Astrocyte (in vitro differentiated cells and primary cell): Measurements from ENCODE around the gene KDM4B. TPM values are rescaled to one million over a fixed set of nuclear protein-coding genes. Genes with fewer than 3 reads are reported as not detected.

ENCODE experiments used
- DNase-seq: peaks from one replicate; pipeline ENCODE4 v3.0.0-alpha.2; 2010; ENCODE audit warnings: low read depth
- FAIRE-seq: peaks from 2 replicates; lab custom pipeline; 2011; peaks lifted over from hg19 to GRCh38; lab: Jason Lieb, UNC
- H2AFZ ChIP-seq: 2 replicates; pipeline ENCODE4 v1.6.0; 2012; ENCODE audit warnings: low read depth, low read length, inconsistent platforms
- H3K27ac ChIP-seq: 2 replicates; pipeline ENCODE4 v1.5.1; 2011; ENCODE audit warnings: low read depth, low read length, inconsistent platforms
- H3K27me3 ChIP-seq: 2 replicates; pipeline ENCODE4 v1.6.0; 2011; ENCODE audit warnings: low read length, inconsistent platforms; ENCODE audit not compliant: insufficient read depth
- H3K36me3 ChIP-seq: 2 replicates; pipeline ENCODE4 v1.5.1; 2011; ENCODE audit warnings: low read length, inconsistent platforms; ENCODE audit not compliant: insufficient read depth
- H3K4me1 ChIP-seq: 2 replicates; pipeline ENCODE4 v1.5.1; 2011; ENCODE audit warnings: low read length, inconsistent platforms; ENCODE audit not compliant: insufficient read depth
- H3K4me2 ChIP-seq: 2 replicates; pipeline ENCODE4 v1.6.0; 2012; ENCODE audit warnings: low read length, inconsistent platforms
- H3K4me3 ChIP-seq: 2 replicates; pipeline ENCODE4 v1.5.1; 2011; ENCODE audit warnings: low read depth, mild to moderate bottlenecking, low read length, inconsistent platforms; ENCODE audit not compliant: insufficient read depth
- H3K79me2 ChIP-seq: 2 replicates; pipeline ENCODE4 v1.6.0; 2012; ENCODE audit warnings: mild to moderate bottlenecking, low read length, inconsistent platforms; ENCODE audit not compliant: insufficient read depth
- H3K9ac ChIP-seq: 2 replicates; pipeline ENCODE4 v1.6.0; 2012; ENCODE audit warnings: mild to moderate bottlenecking, low read length, inconsistent platforms
- H3K9me3 ChIP-seq: 2 replicates; pipeline ENCODE4 v1.5.1; 2012; ENCODE audit warnings: low read depth, mild to moderate bottlenecking, low read length, inconsistent platforms; ENCODE audit not compliant: insufficient read depth
- H4K20me1 ChIP-seq: 2 replicates; pipeline ENCODE4 v1.6.0; 2012; ENCODE audit warnings: low read length, inconsistent platforms; ENCODE audit not compliant: insufficient read depth
- H3K27ac Mint-ChIP-seq: one replicate; pipeline ENCODE4 v1.8.0; 2021; ENCODE audit warnings: mild to moderate bottlenecking, mixed read lengths; ENCODE audit not compliant: unreplicated experiment
- H3K27me3 Mint-ChIP-seq: one replicate; pipeline ENCODE4 v1.8.0; 2021; ENCODE audit warnings: low read depth, mixed read lengths; ENCODE audit not compliant: unreplicated experiment
- H3K36me3 Mint-ChIP-seq: one replicate; pipeline ENCODE4 v1.8.0; 2021; ENCODE audit warnings: low read depth, mixed read lengths; ENCODE audit not compliant: unreplicated experiment
- H3K4me1 Mint-ChIP-seq: one replicate; pipeline ENCODE4 v1.8.0; 2021; ENCODE audit warnings: low read depth, mixed read lengths; ENCODE audit not compliant: unreplicated experiment
- H3K4me3 Mint-ChIP-seq: one replicate; pipeline ENCODE4 v1.8.0; 2021; ENCODE audit warnings: mild to moderate bottlenecking, moderate library complexity, mixed read lengths; ENCODE audit not compliant: unreplicated experiment
- H3K9me3 Mint-ChIP-seq: one replicate; pipeline ENCODE4 v1.8.0; 2021; ENCODE audit warnings: mild to moderate bottlenecking, mixed read lengths; ENCODE audit not compliant: unreplicated experiment
- CTCF ChIP-seq: IDR thresholded peaks from 2 replicates; pipeline ENCODE4 v1.5.1; 2011; ENCODE audit warnings: low read depth, mild to moderate bottlenecking, inconsistent platforms, low read length, moderate library complexity; ENCODE audit not compliant: insufficient read depth
- EZH2 ChIP-seq: IDR thresholded peaks from 2 replicates; pipeline ENCODE4 v1.6.1; 2012; ENCODE audit warnings: mild to moderate bottlenecking, low read length, inconsistent platforms; ENCODE audit not compliant: insufficient read depth
- total RNA-seq: library from RNA; stranded (reverse); gene quantifications from 2 replicates; pipeline ENCODE4 v1.2.1, GENCODE V29; 2021

KDM4B gene
- total RNA-seq, 1 donor from 2014 or later: 55.2 TPM

GRCh38 chr19:5171711-5172110 is 202.8 kb downstream of the KDM4B start:
- H3K4me3 Mint-ChIP-seq: no peak overlapping the region
- H3K27ac Mint-ChIP-seq: no peak overlapping the region
- peaks cover 4% of the 10 kb centered on the region for H3K4me1 Mint-ChIP-seq
- no peaks in the 10 kb centered on the region for H3K36me3 Mint-ChIP-seq
- H3K27ac ChIP-seq: no peak overlapping the region
- no peaks in the 10 kb centered on the region for H3K9me3 ChIP-seq
- no peak overlapping the region for H2AFZ ChIP-seq
- H3K9ac ChIP-seq: no peak overlapping the region
- H4K20me1 ChIP-seq: no peaks in the 10 kb centered on the region
- H3K27me3 Mint-ChIP-seq: peaks cover 2% of the 10 kb centered on the region
- TF ChIP-seq CTCF: no peak
- TF ChIP-seq EZH2: no peak
- no peak overlapping the region for H3K4me2 ChIP-seq
- peaks cover 7% of the 10 kb centered on the region for H3K4me1 ChIP-seq
- DNase-seq: peak; percentile 30
- H3K36me3 ChIP-seq: no peaks in the 10 kb centered on the region
- no peak overlapping the region for H3K4me3 ChIP-seq
- no peaks in the 10 kb centered on the region for H3K79me2 ChIP-seq
- H3K27me3 ChIP-seq: no peaks in the 10 kb centered on the region
- H3K9me3 Mint-ChIP-seq: peaks cover 7% of the 10 kb centered on the region
- FAIRE-seq: no peak

GRCh38 chr19:5172859-5173630 is 204.1 kb downstream of the KDM4B start:
- TF ChIP-seq EZH2 (no peak), CTCF (no peak)
- Histone ChIP-seq H3K4me2 (peak overlapping the region; percentile 1), H3K4me3 (no peak overlapping the region), H3K36me3 (no peaks in the 10 kb centered on the region), H4K20me1 (no peaks in the 10 kb centered on the region), H3K27ac (peak overlapping the region; percentile 90), H3K79me2 (no peaks in the 10 kb centered on the region), H2AFZ (no peak overlapping the region), H3K9me3 (no peaks in the 10 kb centered on the region), H3K9ac (peak overlapping the region; percentile 50), H3K4me1 (peaks cover 7% of the 10 kb centered on the region), H3K27me3 (no peaks in the 10 kb centered on the region)
- peaks cover 4% of the 10 kb centered on the region for H3K4me1 Mint-ChIP-seq
- H3K9me3 Mint-ChIP-seq: peaks cover 7% of the 10 kb centered on the region
- peaks cover 2% of the 10 kb centered on the region for H3K27me3 Mint-ChIP-seq
- H3K27ac Mint-ChIP-seq: peak overlapping the region; percentile 87
- DNase-seq (peak; percentile 96), FAIRE-seq (peak; percentile 81)
- H3K4me3 Mint-ChIP-seq: no peak overlapping the region
- H3K36me3 Mint-ChIP-seq: no peaks in the 10 kb centered on the region

GRCh38 chr19:5173993-5174392 is 205.1 kb downstream of the KDM4B start:
- peaks cover 7% of the 10 kb centered on the region for H3K9me3 Mint-ChIP-seq
- no peaks in the 10 kb centered on the region for H3K9me3 ChIP-seq
- no peak overlapping the region for H3K4me3 ChIP-seq
- H3K4me3 Mint-ChIP-seq: no peak overlapping the region
- H3K36me3 Mint-ChIP-seq: no peaks in the 10 kb centered on the region
- H3K27me3 Mint-ChIP-seq: peaks cover 2% of the 10 kb centered on the region
- H3K27me3 ChIP-seq: no peaks in the 10 kb centered on the region
- no peak overlapping the region for H3K4me2 ChIP-seq
- no peaks in the 10 kb centered on the region for H4K20me1 ChIP-seq
- peak overlapping the region; percentile 90 for H3K27ac ChIP-seq
- TF ChIP-seq EZH2: no peak
- no peak for TF ChIP-seq CTCF
- H3K9ac ChIP-seq: no peak overlapping the region
- H3K79me2 ChIP-seq: no peaks in the 10 kb centered on the region
- FAIRE-seq: no peak
- DNase-seq: no peak
- peaks cover 7% of the 10 kb centered on the region for H3K4me1 ChIP-seq
- H2AFZ ChIP-seq: no peak overlapping the region
- H3K27ac Mint-ChIP-seq: no peak overlapping the region
- no peaks in the 10 kb centered on the region for H3K36me3 ChIP-seq
- H3K4me1 Mint-ChIP-seq: peaks cover 4% of the 10 kb centered on the region
